K562 (cell line): ENCODE results near the gene THAP11. TPM values are rescaled to one million over a fixed set of nuclear protein-coding genes. Genes with fewer than 3 reads are reported as not detected.

Source experiments
- ASH1L ChIP-seq: fragments of 450-650 bp; IDR thresholded peaks from 2 replicates; pipeline ENCODE4 v1.6.1; 2018; ENCODE audit warnings: borderline replicate concordance, mild to moderate bottlenecking, low read depth; ENCODE audit not compliant: partially characterized antibody
- GTF2F1 ChIP-seq: IDR thresholded peaks from 2 replicates; pipeline ENCODE4 v1.6.1; 2011; ENCODE audit warnings: low read depth, low read length, improper control_type of control experiment
- HDAC3 ChIP-seq: fragments of 450-650 bp; IDR thresholded peaks from 2 replicates; pipeline ENCODE4 v1.6.1; 2018; ENCODE audit warnings: borderline replicate concordance, mild to moderate bottlenecking, moderate library complexity; ENCODE audit not compliant: partially characterized antibody
- HNRNPL ChIP-seq: fragments of 200-400 bp; formaldehyde crosslinking; IDR thresholded peaks from 2 replicates; pipeline ENCODE4 v1.6.1; 2017; ENCODE audit warnings: low read depth, mild to moderate bottlenecking, low read length
- NFRKB ChIP-seq: fragments of 450-650 bp; IDR thresholded peaks from 2 replicates; pipeline ENCODE4 v1.6.1; 2016; ENCODE audit warnings: low read depth
- SMARCA4 ChIP-seq: fragments of 450-650 bp; IDR thresholded peaks from 2 replicates; pipeline ENCODE4 v1.6.1; 2016
- SPI1 ChIP-seq: IDR thresholded peaks from 2 replicates; pipeline ENCODE4 v1.6.1; 2011; ENCODE audit warnings: low read depth, low read length, control low read depth, borderline replicate concordance
- TBL1XR1 ChIP-seq, 2 experiments: IDR thresholded peaks; 2 replicates each; pipeline ENCODE4 v1.6.1; 2012; ENCODE audit warnings: improper control_type of control experiment in 2 of 2, low read length in 2 of 2, mild to moderate bottlenecking in 1 of 2
- ZNF133 ChIP-seq: fragments of 250-450 bp; sonication (Bioruptor Pico); IDR thresholded peaks from 2 replicates; pipeline ENCODE4 v1.4.0; 2020; ENCODE audit warnings: mild to moderate bottlenecking
- ZNF23 ChIP-seq: fragments of 250-450 bp; sonication (Bioruptor Pico); IDR thresholded peaks from 2 replicates; pipeline ENCODE4 v1.4.0; 2020; ENCODE audit warnings: mild to moderate bottlenecking
- ZNF384 ChIP-seq: IDR thresholded peaks from 2 replicates; pipeline ENCODE4 v1.6.1; 2012; ENCODE audit warnings: low read depth, low read length, improper control_type of control experiment
- polyA plus RNA-seq, 8 experiments: library from polyadenylated mRNA; depleted of rRNA in 4 of 8; stranded (reverse) in 5 of 8; unstranded in 3 of 8; fragments of >200 nt; fragmentation: Nextera tagmentation in 2 of 8; fragmentation: Illumina TruSeq in 1 of 8; extraction: Ambion mirVana in 2 of 8; extraction: Trizol in 1 of 8; gene quantifications; 2 replicates each; pipeline versions ENCODE4 v1.2.1 to v1.2.3, GENCODE V29; 2011 to 2014; ENCODE audit warnings: inconsistent platforms in 1 of 8, missing spikeins in 1 of 8
- total RNA-seq, 7 experiments: library from RNA; depleted of rRNA in 6 of 7; stranded (reverse); fragments of >200 nt in 6 of 7; fragmentation: Illumina TruSeq in 2 of 7; extraction: Trizol in 2 of 7; gene quantifications; 2 replicates each; pipeline versions ENCODE4 v1.2.1 to v1.2.3, GENCODE V29; 2011 to 2021; ENCODE audit warnings: low replicate concordance in 1 of 7
- TF ChIP-seq, protein P1 (sequence below): fragments of 450-650 bp; IDR thresholded peaks from 2 replicates; pipeline ENCODE4 v1.6.1; 2017; ENCODE audit warnings: mild to moderate bottlenecking, moderate library complexity
- TF ChIP-seq, protein P2 (sequence below): fragments of 250-450 bp; sonication (Bioruptor Pico); IDR thresholded peaks from 2 replicates; pipeline ENCODE4 v1.5.0; 2021; ENCODE audit warnings: mild to moderate bottlenecking, borderline replicate concordance
- TF ChIP-seq, protein P3 (sequence below): fragments of 450-650 bp; formaldehyde crosslinking; IDR thresholded peaks from 2 replicates; pipeline ENCODE4 v1.4.0; 2020; ENCODE audit warnings: mild to moderate bottlenecking, moderate library complexity
- TF ChIP-seq, protein P4 (sequence below): fragments of 250-450 bp; sonication (Bioruptor Pico); IDR thresholded peaks from 2 replicates; pipeline ENCODE4 v1.5.0; 2021
- TF ChIP-seq, protein P5 (sequence below): fragments of 250-450 bp; sonication (Bioruptor Pico); IDR thresholded peaks from 2 replicates; pipeline ENCODE4 v1.4.0; 2020

Gene THAP11
- total and polyA plus RNA-seq, 9 of the 15 experiments (the other 6 are each of a cell fraction or from before 2014, with no cell fraction given) = 2.4 to 31.6 (median 21.4) TPM

DNA sequence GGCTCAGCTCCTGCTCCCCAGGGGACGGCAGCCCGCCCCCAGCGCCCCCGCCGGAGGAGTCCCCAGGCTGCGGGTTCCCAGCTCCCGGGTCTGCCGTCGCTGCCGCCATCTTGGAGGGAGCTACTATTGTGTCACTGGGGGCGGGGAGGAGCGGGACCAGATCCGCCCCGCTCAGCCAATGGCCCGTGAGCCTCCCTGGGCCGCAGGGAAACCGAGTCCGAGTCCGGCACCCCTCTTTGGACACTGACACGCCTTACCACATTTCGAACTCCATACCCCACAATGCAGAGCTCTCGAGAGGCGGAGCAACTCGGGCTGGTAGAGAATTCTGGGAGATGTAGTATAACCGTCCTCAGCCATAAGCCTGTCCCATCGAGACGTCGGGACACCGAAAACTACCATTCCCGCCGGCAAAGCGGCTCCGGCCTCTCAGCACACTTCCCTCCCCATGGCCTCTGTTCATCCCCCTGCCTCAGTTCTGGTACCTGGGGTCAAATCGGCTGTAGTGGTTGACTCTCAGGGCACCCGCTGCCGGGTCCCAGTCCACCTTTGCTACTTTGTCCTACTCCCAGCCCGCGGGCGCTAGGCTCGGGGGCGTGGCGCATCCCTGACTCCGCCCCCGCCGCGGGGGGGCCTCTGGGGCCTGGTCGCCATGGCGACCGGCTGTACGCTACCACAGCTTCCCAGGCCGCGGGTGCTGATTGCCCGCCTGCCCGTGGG is 35.5 kb upstream of the THAP11 start, which contains the start of the genes RANBP10 and TSNAXIP1 (continued):
- TF ChIP-seq HNRNPL (no peak), ASH1L (peak; percentile 78), TBL1XR1 (IDR thresholded peaks at IDR 0.05; ENCODE audit: low read length in 2 of 2) (0 out of 4 replicates have a peak, but pooled peaks of 1 of the 2 experiments have one; percentile 7), SMARCA4 (no peak), GTF2F1 (no peak), ZNF133 (CRISPR knock-in tag) (no peak), SPI1 (peak; percentile 80), ZNF384 (no peak), ZNF23 (CRISPR knock-in tag) (no peak), HDAC3 (no peak), NFRKB (no peak)
- TF ChIP-seq, protein P1, sequence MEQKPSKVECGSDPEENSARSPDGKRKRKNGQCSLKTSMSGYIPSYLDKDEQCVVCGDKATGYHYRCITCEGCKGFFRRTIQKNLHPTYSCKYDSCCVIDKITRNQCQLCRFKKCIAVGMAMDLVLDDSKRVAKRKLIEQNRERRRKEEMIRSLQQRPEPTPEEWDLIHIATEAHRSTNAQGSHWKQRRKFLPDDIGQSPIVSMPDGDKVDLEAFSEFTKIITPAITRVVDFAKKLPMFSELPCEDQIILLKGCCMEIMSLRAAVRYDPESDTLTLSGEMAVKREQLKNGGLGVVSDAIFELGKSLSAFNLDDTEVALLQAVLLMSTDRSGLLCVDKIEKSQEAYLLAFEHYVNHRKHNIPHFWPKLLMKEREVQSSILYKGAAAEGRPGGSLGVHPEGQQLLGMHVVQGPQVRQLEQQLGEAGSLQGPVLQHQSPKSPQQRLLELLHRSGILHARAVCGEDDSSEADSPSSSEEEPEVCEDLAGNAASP = no peak
- TF ChIP-seq, protein P2, sequence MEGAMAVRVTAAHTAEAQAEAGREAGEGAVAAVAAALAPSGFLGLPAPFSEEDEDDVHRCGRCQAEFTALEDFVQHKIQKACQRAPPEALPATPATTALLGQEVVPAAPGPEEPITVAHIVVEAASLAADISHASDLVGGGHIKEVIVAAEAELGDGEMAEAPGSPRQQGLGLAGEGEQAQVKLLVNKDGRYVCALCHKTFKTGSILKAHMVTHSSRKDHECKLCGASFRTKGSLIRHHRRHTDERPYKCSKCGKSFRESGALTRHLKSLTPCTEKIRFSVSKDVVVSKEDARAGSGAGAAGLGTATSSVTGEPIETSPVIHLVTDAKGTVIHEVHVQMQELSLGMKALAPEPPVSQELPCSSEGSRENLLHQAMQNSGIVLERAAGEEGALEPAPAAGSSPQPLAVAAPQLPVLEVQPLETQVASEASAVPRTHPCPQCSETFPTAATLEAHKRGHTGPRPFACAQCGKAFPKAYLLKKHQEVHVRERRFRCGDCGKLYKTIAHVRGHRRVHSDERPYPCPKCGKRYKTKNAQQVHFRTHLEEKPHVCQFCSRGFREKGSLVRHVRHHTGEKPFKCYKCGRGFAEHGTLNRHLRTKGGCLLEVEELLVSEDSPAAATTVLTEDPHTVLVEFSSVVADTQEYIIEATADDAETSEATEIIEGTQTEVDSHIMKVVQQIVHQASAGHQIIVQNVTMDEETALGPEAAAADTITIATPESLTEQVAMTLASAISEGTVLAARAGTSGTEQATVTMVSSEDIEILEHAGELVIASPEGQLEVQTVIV = no peak
- TF ChIP-seq, protein P3, sequence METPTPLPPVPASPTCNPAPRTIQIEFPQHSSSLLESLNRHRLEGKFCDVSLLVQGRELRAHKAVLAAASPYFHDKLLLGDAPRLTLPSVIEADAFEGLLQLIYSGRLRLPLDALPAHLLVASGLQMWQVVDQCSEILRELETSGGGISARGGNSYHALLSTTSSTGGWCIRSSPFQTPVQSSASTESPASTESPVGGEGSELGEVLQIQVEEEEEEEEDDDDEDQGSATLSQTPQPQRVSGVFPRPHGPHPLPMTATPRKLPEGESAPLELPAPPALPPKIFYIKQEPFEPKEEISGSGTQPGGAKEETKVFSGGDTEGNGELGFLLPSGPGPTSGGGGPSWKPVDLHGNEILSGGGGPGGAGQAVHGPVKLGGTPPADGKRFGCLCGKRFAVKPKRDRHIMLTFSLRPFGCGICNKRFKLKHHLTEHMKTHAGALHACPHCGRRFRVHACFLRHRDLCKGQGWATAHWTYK (CRISPR knock-in tag) = peak; percentile 83; the same call in 1 of the 2 replicates
- TF ChIP-seq, protein P4, sequence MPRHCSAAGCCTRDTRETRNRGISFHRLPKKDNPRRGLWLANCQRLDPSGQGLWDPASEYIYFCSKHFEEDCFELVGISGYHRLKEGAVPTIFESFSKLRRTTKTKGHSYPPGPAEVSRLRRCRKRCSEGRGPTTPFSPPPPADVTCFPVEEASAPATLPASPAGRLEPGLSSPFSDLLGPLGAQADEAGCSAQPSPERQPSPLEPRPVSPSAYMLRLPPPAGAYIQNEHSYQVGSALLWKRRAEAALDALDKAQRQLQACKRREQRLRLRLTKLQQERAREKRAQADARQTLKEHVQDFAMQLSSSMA (CRISPR knock-in tag) = no peak
- TF ChIP-seq, protein P5, sequence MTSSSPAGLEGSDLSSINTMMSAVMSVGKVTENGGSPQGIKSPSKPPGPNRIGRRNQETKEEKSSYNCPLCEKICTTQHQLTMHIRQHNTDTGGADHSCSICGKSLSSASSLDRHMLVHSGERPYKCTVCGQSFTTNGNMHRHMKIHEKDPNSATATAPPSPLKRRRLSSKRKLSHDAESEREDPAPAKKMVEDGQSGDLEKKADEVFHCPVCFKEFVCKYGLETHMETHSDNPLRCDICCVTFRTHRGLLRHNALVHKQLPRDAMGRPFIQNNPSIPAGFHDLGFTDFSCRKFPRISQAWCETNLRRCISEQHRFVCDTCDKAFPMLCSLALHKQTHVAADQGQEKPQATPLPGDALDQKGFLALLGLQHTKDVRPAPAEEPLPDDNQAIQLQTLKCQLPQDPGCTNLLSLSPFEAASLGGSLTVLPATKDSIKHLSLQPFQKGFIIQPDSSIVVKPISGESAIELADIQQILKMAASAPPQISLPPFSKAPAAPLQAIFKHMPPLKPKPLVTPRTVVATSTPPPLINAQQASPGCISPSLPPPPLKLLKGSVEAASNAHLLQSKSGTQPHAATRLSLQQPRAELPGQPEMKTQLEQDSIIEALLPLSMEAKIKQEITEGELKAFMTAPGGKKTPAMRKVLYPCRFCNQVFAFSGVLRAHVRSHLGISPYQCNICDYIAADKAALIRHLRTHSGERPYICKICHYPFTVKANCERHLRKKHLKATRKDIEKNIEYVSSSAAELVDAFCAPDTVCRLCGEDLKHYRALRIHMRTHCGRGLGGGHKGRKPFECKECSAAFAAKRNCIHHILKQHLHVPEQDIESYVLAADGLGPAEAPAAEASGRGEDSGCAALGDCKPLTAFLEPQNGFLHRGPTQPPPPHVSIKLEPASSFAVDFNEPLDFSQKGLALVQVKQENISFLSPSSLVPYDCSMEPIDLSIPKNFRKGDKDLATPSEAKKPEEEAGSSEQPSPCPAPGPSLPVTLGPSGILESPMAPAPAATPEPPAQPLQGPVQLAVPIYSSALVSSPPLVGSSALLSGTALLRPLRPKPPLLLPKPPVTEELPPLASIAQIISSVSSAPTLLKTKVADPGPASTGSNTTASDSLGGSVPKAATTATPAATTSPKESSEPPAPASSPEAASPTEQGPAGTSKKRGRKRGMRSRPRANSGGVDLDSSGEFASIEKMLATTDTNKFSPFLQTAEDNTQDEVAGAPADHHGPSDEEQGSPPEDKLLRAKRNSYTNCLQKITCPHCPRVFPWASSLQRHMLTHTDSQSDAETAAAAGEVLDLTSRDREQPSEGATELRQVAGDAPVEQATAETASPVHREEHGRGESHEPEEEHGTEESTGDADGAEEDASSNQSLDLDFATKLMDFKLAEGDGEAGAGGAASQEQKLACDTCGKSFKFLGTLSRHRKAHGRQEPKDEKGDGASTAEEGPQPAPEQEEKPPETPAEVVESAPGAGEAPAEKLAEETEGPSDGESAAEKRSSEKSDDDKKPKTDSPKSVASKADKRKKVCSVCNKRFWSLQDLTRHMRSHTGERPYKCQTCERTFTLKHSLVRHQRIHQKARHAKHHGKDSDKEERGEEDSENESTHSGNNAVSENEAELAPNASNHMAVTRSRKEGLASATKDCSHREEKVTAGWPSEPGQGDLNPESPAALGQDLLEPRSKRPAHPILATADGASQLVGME = 0 out of 2 replicates have a peak, but pooled peaks have one; percentile 52
